Stimulated activated memory B cell treated with anti-CD40 and anti-IgM and Interleukin-4, amounts not matched to agents 10 μg/mL and 1 μg/mL and 100 μg/mL, for 72 hours (primary cell): Measurements from ENCODE around the gene COL11A1.
"Not testable (repeated sequence)": the region's sequence is repeated elsewhere in the genome, so short reads cannot be mapped to it uniquely, and the experiment has no call there.

Source experiments
- ATAC-seq: fragments of 150-1000 bp; cut with Tn5 transposase; 2 replicates; pipeline ENCODE4 v1.10.0; 2021
- H3K27ac Mint-ChIP-seq: one replicate; pipeline ENCODE4 v1.8.0; 2022; ENCODE audit warnings: mild to moderate bottlenecking, mixed read lengths
- H3K27me3 Mint-ChIP-seq: one replicate; pipeline ENCODE4 v1.8.0; 2022; ENCODE audit warnings: mixed read lengths
- H3K36me3 Mint-ChIP-seq: one replicate; pipeline ENCODE4 v1.8.0; 2022; ENCODE audit warnings: mixed read lengths
- H3K4me1 Mint-ChIP-seq: one replicate; pipeline ENCODE4 v1.8.0; 2022; ENCODE audit warnings: mixed read lengths
- H3K4me3 Mint-ChIP-seq: one replicate; pipeline ENCODE4 v1.8.0; 2022; ENCODE audit warnings: mild to moderate bottlenecking, moderate library complexity, mixed read lengths
- H3K9me3 Mint-ChIP-seq: one replicate; pipeline ENCODE4 v1.8.0; 2022; ENCODE audit warnings: mixed read lengths

Gene COL11A1

DNA sequence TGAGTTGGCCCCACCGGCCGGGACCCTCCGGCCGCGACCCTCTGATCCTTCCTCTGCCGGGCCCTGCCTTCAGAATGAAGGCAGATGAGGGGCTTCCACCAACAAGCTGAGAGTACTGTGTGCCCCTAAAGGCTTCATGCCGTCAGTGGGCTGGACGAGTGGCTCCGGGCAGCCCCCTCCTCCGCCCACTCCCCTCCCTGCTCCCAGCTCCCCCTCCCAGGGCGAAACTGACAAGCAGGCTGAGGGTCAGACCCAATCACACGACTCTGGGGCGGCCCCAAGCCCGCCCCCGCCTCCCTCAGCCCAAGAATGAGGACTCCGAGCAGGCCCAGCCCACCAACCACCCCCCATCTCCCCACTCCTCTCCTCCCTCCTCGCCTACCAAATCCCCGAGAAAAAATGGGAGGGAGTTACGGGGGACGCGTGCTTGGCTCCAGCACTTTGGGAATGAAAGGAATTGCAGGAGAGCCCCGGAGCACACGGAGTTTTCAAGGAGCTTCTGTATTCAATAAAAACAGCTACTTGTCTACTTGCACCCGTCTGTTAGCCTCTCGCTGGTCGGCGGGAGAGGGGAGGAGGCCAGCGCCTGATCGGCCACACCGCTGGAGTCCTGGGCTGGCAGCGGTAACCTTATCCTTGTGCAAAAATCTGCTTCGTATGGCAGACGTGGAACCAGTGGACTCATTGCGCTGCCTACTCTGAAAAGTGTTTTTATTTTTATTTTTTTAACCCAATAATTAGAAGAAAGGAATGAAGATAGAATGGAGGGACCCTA lies at the start of gene COL11A1:
Gene COL11A1, minus strand, starts transcription at position 147 of the 775 bp plus-strand sequence. CDS start 344 bp downstream, outside the sequence.
- ATAC-seq, result no peak
- H3K27me3 Mint-ChIP-seq, result peaks cover 31% of the 10 kb centered on the region
- peaks cover 10% of the 10 kb centered on the region for H3K4me1 Mint-ChIP-seq
- no peaks in the 10 kb centered on the region for H3K36me3 Mint-ChIP-seq
- H3K27ac Mint-ChIP-seq, result no peak within 1 kb of the TSS
- no peaks in the 10 kb centered on the region for H3K9me3 Mint-ChIP-seq
- H3K4me3 Mint-ChIP-seq, result no peak within 1 kb of the TSS

DNA sequence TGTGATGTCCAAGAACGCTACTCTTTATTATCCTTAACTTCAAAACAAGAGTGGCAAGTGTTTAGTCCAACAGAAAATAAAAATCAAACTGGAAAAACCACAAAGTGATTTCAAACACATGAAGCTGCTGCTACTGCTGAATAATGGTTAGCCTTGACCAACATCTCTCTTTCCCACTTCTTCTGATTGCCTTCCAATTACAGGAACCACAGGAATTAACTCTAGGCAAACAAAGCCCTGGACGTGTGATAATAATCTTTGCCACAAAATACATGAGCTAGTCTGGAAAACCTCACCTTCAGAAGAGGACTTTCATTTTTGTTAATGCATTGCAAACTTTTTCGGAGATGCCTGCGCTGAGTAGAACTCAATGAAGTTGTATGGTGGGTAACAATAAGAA lies 48.6 kb upstream of the COL11A1 start:
- no peaks in the 10 kb centered on the region for H3K9me3 Mint-ChIP-seq
- H3K27me3 Mint-ChIP-seq, result no peaks in the 10 kb centered on the region
- no peak overlapping the region for H3K4me3 Mint-ChIP-seq
- no peaks in the 10 kb centered on the region for H3K4me1 Mint-ChIP-seq
- ATAC-seq, result no peak
- H3K27ac Mint-ChIP-seq, result no peak overlapping the region
- H3K36me3 Mint-ChIP-seq, result no peaks in the 10 kb centered on the region

DNA sequence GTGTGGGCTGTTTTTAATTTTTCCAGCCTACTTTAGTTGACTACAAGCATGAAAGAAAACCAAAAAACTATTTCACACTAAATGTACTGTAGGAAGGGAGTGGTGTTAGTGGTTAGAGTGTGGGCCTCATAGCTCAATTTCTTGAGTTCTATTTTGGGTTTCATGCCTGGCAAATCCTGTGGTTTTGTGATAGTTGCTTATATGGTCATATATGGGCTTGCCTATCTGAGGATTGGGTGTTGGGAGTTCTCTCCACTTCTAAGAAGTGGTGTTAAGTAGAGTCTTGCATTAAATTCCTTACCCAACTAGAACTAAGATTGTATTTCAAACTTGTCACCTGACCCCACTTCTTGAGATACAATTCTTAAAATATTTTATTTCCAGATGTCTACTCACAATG lies 37.8 kb upstream of the COL11A1 start:
- Mint-ChIP-seq H3K27me3 (no peaks in the 10 kb centered on the region), H3K9me3 (peaks cover 11% of the 10 kb centered on the region), H3K27ac (no peak overlapping the region), H3K4me3 (no peak overlapping the region), H3K4me1 (no peaks in the 10 kb centered on the region), H3K36me3 (no peaks in the 10 kb centered on the region)
- no peak for ATAC-seq

DNA sequence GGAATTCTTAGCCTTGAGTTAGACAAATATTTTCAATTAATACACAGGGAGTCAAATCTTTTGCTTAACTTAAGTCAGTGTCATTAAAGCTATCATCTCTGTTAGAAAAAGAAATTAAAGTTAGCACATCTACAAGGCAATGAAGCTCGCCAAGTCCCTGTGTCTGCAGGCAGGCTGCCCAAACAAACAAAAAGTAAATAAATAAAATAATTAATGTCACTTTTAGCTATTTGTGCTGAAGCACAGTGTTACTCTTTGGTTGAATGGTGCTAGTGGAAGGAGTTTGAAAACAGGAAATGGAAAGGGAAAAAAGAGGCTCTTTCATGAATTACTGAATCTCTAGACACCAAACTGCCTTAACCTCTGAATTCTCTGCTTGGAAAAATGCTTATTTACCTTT lies 37.1 kb upstream of the COL11A1 start:
- Mint-ChIP-seq H3K4me1 (no peaks in the 10 kb centered on the region), H3K27me3 (no peaks in the 10 kb centered on the region), H3K4me3 (no peak overlapping the region), H3K9me3 (peaks cover 11% of the 10 kb centered on the region), H3K36me3 (no peaks in the 10 kb centered on the region), H3K27ac (no peak overlapping the region)
- ATAC-seq, result no peak

DNA sequence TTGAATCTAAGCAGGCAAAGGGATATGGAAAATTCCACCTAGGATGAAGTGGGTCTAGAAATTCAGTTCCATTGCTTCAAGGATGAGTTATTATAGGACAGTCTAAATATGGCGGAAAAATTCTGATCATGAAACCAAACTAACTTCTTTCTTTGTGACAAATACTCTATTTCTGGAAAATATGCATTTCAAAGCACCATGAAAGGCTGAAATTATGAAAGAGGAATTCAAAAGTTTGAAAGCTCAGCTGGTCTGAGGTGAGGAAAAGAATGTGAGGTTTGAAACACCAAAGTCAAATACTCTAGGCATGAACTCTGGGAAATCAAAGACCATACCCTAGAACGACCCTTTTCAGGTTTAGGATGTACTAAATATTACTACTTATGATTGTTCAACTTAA lies 36.4 kb upstream of the COL11A1 start:
- peaks cover 11% of the 10 kb centered on the region for H3K9me3 Mint-ChIP-seq
- no peak for ATAC-seq
- H3K4me1 Mint-ChIP-seq, result no peaks in the 10 kb centered on the region
- no peaks in the 10 kb centered on the region for H3K36me3 Mint-ChIP-seq
- H3K27me3 Mint-ChIP-seq, result no peaks in the 10 kb centered on the region
- H3K27ac Mint-ChIP-seq, result no peak overlapping the region
- H3K4me3 Mint-ChIP-seq, result no peak overlapping the region

GRCh38 chr1:103142461-103142860 lies 34.1 kb upstream of the COL11A1 start:
- no peaks in the 10 kb centered on the region for H3K4me1 Mint-ChIP-seq
- H3K4me3 Mint-ChIP-seq, result no peak overlapping the region
- H3K27me3 Mint-ChIP-seq, result no peaks in the 10 kb centered on the region
- ATAC-seq, result no peak
- peaks cover 5% of the 10 kb centered on the region for H3K9me3 Mint-ChIP-seq
- no peak overlapping the region for H3K27ac Mint-ChIP-seq
- H3K36me3 Mint-ChIP-seq, result no peaks in the 10 kb centered on the region

DNA sequence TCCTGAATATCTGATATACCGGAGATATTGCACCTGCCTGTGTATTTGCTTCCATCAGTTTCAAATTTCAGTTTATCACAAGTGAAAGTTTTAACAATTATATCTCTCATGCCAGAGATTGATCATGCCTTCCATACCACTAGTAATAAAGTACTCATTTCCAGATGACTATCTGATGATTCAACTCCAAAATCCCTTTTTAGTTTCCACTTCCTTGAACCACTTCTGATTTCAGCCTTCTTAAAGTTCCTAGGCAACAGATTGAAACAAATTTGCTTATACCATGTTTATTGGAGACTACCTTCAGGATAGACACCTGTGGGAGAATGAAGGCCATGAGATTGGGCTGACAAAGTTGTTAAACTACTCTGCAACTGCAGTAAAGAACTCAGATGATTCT lies 21.5 kb upstream of the COL11A1 start:
- no peak for ATAC-seq
- no peaks in the 10 kb centered on the region for H3K9me3 Mint-ChIP-seq
- H3K36me3 Mint-ChIP-seq, result no peaks in the 10 kb centered on the region
- no peak overlapping the region for H3K27ac Mint-ChIP-seq
- H3K4me1 Mint-ChIP-seq, result no peaks in the 10 kb centered on the region
- no peak overlapping the region for H3K4me3 Mint-ChIP-seq
- H3K27me3 Mint-ChIP-seq, result no peaks in the 10 kb centered on the region

DNA sequence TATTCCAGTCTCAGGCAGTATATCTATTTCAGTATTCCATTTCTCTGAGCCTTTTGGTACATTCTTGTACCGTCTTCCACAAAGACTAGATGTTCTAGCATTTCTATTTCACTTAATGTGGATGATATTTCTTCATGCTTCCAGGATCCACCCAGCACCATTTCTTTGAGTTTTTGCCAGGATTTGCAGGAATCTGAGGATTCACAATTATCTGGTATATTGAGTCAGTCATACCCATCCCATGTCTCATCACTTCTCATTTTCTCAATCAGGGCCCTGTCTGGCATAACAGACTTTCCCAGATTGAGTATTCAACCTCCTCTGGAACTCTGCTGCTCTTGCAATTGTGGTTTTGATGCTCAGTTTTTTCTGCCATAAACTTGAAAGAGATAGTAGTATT lies 20.9 kb upstream of the COL11A1 start:
- Mint-ChIP-seq H3K36me3 (no peaks in the 10 kb centered on the region), H3K27me3 (no peaks in the 10 kb centered on the region), H3K4me1 (no peaks in the 10 kb centered on the region), H3K27ac (no peak overlapping the region), H3K4me3 (no peak overlapping the region), H3K9me3 (no peaks in the 10 kb centered on the region)
- ATAC-seq, result no peak

DNA sequence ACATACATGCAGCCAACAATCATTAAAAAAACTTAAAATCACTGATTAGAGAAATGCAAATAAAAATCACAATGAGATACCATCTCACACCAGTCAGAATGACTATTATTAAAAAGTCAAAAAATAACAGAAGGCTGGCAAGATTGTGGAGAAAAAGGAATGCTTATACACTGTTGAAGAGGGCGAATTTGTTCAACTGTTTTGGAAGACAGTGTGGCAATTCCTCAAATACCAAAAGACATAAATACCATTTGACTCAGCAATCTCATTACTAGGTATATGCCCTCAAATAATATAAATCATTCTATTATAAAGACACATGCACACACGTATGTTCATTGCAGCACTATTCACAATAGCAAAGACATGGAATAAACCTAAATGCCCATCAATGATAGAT lies 19.9 kb upstream of the COL11A1 start:
- H3K27ac Mint-ChIP-seq, H3K4me3 Mint-ChIP-seq, H3K36me3 Mint-ChIP-seq, H3K27me3 Mint-ChIP-seq, ATAC-seq, H3K9me3 Mint-ChIP-seq, H3K4me1 Mint-ChIP-seq: not testable (repeated sequence)

DNA sequence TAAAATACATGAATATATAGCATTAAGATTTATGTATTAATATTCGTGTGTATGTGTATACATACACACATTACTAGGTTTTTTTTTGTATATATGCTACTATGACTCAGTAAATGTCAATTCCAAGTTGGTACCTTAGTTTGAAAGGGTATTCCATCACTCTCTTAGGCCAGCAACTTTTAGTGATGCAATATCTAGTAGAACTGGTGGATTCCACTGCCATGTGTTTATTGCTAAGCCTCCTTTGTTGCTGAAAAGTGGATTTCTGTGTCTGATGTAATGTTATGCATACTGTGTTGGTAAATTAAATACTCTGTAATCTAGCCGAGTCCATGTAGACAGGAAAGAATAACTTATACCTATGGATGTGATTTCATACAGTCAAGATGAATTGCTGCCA lies 16.9 kb upstream of the COL11A1 start:
- H3K27ac Mint-ChIP-seq, result no peak overlapping the region
- H3K4me1 Mint-ChIP-seq, result no peaks in the 10 kb centered on the region
- H3K27me3 Mint-ChIP-seq, result no peaks in the 10 kb centered on the region
- ATAC-seq, result no peak
- no peaks in the 10 kb centered on the region for H3K36me3 Mint-ChIP-seq
- no peak overlapping the region for H3K4me3 Mint-ChIP-seq
- H3K9me3 Mint-ChIP-seq, result no peaks in the 10 kb centered on the region

- H3K4me1 Mint-ChIP-seq, result no peaks in the 10 kb centered on the region
- H3K27ac Mint-ChIP-seq, result no peak overlapping the region
- no peaks in the 10 kb centered on the region for H3K9me3 Mint-ChIP-seq
- ATAC-seq, result no peak
- no peak overlapping the region for H3K4me3 Mint-ChIP-seq
- no peaks in the 10 kb centered on the region for H3K36me3 Mint-ChIP-seq
- H3K27me3 Mint-ChIP-seq, result no peaks in the 10 kb centered on the region
Observed at GRCh38 chr1:103122983-103123720, 14.8 kb upstream of the COL11A1 start.

DNA sequence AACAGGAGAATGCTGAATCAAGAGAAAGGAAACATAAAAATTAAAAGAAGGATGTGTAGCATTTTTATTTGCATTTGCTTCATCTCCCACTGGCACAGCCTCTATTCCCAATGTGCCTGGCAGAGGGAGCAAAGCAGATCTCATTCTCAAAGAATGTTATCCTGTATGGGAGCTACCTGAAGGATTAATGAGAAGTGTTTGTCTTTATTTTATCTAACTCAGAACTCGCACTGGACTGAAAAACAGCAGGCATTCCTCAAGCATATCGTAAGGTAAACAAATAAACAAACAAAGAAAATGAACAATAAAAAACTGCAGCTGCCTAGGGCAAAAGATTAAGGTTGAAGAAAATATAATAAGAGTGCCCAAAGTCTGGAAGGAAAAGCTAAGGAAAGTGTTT lies 12.7 kb upstream of the COL11A1 start:
- no peak overlapping the region for H3K27ac Mint-ChIP-seq

DNA sequence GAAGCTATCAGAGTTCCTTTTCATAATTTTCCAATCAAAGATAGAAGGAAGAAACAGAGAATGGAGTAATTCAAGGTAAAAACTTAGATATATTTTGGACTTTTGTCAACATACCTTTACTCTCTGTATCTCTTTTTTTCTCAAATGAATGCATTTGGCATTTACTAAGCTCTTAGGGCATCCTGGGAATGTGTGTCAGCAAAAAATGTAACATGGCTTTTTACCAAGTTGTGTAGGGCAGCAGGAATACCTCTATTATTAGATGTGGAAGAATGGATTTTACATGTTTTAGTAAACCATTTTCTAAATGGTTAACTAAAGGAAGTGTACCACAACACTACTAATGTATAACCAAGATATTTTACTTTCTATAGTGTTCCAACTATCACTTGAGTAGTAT lies 4.2 kb upstream of the COL11A1 start:
- peaks cover 7% of the 10 kb centered on the region for H3K4me1 Mint-ChIP-seq
- H3K4me3 Mint-ChIP-seq, result no peak overlapping the region
- ATAC-seq, result no peak
- H3K9me3 Mint-ChIP-seq, result no peaks in the 10 kb centered on the region
- H3K27me3 Mint-ChIP-seq, result peaks cover 23% of the 10 kb centered on the region
- no peaks in the 10 kb centered on the region for H3K36me3 Mint-ChIP-seq
- no peak overlapping the region for H3K27ac Mint-ChIP-seq

More for the DNA sequence above, 12.7 kb upstream of the COL11A1 start:
- Mint-ChIP-seq H3K4me3 (no peak overlapping the region), H3K27me3 (no peaks in the 10 kb centered on the region), H3K36me3 (no peaks in the 10 kb centered on the region), H3K4me1 (no peaks in the 10 kb centered on the region), H3K9me3 (no peaks in the 10 kb centered on the region)
- no peak for ATAC-seq

DNA sequence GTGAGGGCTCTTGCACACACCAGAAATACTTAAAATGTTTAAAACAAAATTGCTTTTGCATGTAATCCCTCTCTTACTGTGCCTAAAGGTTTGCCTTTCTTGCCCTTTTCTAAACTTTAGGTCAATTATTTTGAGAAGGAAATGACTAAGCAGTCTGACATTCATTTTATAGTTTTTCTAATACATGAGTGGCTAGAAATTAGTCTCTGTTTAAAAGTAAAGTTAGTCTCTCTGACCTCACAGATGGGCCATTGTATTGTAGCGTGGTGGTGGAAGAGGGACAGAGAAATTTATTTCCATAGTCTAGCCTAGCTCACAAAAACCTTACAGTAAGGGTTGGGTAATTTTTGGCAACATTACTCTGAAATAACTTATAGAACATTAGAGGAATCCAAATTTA lies 3.6 kb upstream of the COL11A1 start:
- no peak for ATAC-seq
- H3K4me1 Mint-ChIP-seq, result peaks cover 10% of the 10 kb centered on the region
- no peak overlapping the region for H3K27ac Mint-ChIP-seq
- no peaks in the 10 kb centered on the region for H3K9me3 Mint-ChIP-seq
- H3K36me3 Mint-ChIP-seq, result no peaks in the 10 kb centered on the region
- no peak overlapping the region for H3K4me3 Mint-ChIP-seq
- H3K27me3 Mint-ChIP-seq, result peaks cover 29% of the 10 kb centered on the region

GRCh38 chr1:103110701-103111100 lies 2.4 kb upstream of the COL11A1 start:
- H3K36me3 Mint-ChIP-seq, result no peaks in the 10 kb centered on the region
- peaks cover 10% of the 10 kb centered on the region for H3K4me1 Mint-ChIP-seq
- ATAC-seq, result no peak
- no peaks in the 10 kb centered on the region for H3K9me3 Mint-ChIP-seq
- H3K27me3 Mint-ChIP-seq, result peaks cover 31% of the 10 kb centered on the region
- H3K4me3 Mint-ChIP-seq, result no peak overlapping the region
- H3K27ac Mint-ChIP-seq, result no peak overlapping the region

DNA sequence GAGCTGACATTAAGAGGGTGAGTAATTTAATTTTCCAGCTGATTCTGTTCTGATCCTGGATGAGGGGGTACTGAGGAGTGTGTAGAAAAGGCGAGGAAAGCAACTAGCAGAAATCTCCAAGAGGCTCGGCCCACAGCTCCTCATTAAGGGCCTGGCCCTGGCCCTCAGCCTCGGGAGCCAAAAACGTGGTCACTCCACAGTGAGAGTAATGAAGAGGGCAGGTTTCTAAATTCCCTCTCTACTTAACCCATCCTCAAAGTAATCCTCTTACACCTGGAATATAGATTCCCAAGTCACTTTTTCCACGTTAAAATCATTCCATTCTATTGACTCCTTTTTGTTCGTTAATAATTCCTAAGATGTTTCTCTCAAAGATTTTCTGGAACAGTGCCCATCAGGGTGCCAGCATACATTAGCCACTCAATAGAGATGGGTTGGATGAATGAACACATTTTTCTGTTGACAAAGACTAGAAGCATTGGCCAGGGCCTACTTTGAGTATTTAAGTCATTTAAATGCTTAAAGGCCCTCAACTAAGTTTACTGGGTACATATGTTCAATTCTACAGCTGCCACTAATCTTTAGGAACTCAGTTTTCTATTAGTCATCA lies 1.1 kb upstream of the COL11A1 start:
- no peak for ATAC-seq
- H3K9me3 Mint-ChIP-seq, result no peaks in the 10 kb centered on the region
- H3K4me1 Mint-ChIP-seq, result peaks cover 10% of the 10 kb centered on the region
- H3K27ac Mint-ChIP-seq, result no peak overlapping the region
- H3K27me3 Mint-ChIP-seq, result peaks cover 31% of the 10 kb centered on the region
- H3K4me3 Mint-ChIP-seq, result no peak overlapping the region
- no peaks in the 10 kb centered on the region for H3K36me3 Mint-ChIP-seq
